ENCODE data around the gene ABL1.

Gene ABL1

GRCh38 chr9:130873966-130874365, 38.9 kb downstream of the ABL1 start:
- no peak for DNase-seq

DNA sequence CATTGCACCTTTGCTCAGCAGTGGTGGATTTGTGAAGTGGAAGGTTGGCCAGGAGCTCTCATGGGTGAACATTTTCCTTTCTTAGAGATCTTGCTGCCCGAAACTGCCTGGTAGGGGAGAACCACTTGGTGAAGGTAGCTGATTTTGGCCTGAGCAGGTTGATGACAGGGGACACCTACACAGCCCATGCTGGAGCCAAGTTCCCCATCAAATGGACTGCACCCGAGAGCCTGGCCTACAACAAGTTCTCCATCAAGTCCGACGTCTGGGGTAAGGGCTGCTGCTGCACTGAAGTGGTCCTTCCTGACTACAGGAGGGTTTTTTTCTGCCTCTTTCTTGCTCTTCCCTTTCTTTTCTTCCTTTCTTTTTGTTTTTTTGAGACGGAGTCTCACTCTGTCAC, 39.7 kb downstream of the ABL1 start:
- no peak for DNase-seq

DNA sequence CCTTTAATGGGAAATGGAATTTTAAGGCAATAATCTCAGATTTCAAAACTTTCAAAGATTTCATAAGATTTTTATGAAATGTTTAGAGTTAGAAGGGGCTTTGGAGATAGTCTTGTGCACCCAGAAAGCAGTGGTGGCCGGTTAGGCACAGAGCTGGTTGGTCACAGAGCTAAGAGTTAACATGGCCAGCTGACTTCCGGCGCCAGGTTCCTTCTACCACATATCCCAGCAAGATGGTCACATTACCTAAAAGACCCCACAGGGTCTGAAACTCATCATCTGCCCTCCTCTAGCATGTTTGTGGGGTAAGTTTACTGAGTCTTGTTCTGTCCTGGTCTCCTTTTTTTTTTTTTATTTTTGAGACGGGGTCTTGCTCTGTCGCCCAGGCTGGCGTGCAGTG, 42.2 kb downstream of the ABL1 start:
- no peak for DNase-seq

DNA sequence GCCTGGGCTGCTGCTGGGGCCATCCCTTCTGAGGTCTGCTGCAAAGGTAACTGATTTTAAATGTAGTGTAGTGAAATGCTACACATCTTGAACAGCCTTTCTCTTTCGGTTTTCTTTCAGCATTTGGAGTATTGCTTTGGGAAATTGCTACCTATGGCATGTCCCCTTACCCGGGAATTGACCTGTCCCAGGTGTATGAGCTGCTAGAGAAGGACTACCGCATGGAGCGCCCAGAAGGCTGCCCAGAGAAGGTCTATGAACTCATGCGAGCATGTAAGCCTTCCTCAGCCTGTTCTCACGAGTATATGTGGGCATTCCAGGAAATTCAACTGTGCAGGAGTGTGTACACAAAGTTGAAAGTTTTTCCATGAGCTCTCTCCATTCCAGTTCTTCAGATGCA, 43.2 kb downstream of the ABL1 start:
- DNase-seq, result no peak

GRCh38 chr9:130879863-130880411, 44.9 kb downstream of the ABL1 start:
- no peak for DNase-seq

GRCh38 chr9:130880599-130881220, 45.7 kb downstream of the ABL1 start:
- DNase-seq, result no peak

DNA sequence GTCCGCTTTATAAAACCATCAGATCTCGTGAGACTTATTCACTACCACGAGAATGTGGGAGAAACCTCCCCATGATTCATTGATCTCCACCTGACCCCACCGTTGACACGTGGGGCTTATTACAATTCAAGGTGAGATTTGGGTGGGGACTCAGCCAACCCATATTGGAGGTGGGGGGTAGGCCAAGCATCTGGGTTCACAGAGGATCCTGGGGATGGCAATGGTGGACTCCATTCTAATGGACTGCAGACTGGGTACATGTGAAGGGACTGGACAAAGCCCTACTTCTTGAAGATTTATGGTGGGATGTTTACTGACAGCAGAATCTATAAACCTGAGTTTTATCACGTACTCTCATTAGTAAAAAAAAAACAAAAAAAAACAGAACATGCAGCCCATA, 46.5 kb downstream of the ABL1 start:
- DNase-seq, result no peak

DNA sequence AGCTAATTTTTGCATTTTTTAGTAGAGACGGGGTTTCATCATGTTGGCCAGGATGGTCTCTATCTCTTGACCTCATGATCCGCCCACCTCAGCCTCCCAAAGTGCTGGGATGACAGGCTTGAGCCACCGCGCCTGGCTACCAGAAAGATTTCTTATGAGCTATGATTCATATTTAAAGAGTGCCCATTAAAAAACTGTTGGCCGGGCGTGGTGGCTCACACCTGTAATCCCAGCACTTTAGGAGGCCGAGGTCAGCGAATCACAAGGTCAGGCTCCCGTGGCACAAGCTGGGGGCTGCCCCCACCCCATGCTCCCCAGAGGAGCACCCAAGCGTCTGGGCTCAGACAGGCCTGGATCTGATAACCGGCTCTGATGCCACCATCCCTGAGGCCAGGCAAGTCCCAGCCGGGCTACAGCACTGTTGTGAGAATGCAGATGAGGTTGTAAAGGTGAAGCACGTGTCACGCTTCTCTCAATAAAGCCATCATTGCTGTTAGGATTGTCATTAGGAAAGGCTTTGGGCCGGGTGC, 47.7 kb downstream of the ABL1 start:
- DNase-seq, result no peak

GRCh38 chr9:130883479-130883878, 48.4 kb downstream of the ABL1 start:
- no peak for DNase-seq

DNA sequence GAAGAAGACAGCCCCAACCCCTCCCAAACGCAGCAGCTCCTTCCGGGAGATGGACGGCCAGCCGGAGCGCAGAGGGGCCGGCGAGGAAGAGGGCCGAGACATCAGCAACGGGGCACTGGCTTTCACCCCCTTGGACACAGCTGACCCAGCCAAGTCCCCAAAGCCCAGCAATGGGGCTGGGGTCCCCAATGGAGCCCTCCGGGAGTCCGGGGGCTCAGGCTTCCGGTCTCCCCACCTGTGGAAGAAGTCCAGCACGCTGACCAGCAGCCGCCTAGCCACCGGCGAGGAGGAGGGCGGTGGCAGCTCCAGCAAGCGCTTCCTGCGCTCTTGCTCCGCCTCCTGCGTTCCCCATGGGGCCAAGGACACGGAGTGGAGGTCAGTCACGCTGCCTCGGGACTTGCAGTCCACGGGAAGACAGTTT, 49.1 kb downstream of the ABL1 start:
- DNase-seq, result no peak

DNA sequence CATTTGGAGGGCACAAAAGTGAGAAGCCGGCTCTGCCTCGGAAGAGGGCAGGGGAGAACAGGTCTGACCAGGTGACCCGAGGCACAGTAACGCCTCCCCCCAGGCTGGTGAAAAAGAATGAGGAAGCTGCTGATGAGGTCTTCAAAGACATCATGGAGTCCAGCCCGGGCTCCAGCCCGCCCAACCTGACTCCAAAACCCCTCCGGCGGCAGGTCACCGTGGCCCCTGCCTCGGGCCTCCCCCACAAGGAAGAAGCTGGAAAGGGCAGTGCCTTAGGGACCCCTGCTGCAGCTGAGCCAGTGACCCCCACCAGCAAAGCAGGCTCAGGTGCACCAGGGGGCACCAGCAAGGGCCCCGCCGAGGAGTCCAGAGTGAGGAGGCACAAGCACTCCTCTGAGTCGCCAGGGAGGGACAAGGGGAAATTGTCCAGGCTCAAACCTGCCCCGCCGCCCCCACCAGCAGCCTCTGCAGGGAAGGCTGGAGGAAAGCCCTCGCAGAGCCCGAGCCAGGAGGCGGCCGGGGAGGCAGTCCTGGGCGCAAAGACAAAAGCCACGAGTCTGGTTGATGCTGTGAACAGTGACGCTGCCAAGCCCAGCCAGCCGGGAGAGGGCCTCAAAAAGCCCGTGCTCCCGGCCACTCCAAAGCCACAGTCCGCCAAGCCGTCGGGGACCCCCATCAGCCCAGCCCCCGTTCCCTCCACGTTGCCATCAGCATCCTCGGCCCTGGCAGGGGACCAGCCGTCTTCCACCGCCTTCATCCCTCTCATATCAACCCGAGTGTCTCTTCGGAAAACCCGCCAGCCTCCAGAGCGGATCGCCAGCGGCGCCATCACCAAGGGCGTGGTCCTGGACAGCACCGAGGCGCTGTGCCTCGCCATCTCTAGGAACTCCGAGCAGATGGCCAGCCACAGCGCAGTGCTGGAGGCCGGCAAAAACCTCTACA, 49.8 kb downstream of the ABL1 start:
- DNase-seq, result no peak

GRCh38 chr9:130885484-130886375, 50.7 kb downstream of the ABL1 start:
- no peak for DNase-seq

GRCh38 chr9:130886981-130887380, 51.9 kb downstream of the ABL1 start:
- DNase-seq, result no peak

DNA sequence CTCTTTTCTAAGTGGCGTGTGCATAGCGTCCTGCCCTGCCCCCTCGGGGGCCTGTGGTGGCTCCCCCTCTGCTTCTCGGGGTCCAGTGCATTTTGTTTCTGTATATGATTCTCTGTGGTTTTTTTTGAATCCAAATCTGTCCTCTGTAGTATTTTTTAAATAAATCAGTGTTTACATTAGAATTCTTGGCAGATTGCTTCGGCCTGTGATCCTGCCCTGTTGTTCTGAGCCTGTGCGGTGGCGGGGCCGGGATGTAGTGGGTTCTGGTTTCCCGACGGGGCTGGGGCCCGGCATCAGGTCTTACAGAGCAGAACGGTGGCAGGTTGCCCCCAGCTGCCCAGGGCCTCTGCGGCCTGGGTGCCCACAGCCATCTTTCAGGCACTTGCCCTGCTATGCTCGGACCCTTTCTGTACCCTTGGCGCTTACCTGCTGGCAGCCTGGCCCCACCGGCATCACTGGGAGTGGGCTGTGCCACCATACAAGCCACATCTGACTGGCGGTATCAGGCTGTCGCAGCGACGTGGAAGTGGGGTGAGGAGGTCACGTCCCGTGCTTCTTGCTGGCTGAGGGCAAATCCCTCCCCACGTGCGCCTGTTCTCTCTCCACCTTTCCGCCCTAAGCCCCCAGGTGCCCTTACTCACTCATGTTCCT, 52.6 kb downstream of the ABL1 start:
- DNase-seq, result no peak

- no peak for DNase-seq
These were observed 53.3 kb downstream of the ABL1 start for GRCh38 chr9:130888146-130888885.

- DNase-seq, result no peak
These were observed 55.1 kb downstream of the ABL1 start for GRCh38 chr9:130890124-130890523.

DNA sequence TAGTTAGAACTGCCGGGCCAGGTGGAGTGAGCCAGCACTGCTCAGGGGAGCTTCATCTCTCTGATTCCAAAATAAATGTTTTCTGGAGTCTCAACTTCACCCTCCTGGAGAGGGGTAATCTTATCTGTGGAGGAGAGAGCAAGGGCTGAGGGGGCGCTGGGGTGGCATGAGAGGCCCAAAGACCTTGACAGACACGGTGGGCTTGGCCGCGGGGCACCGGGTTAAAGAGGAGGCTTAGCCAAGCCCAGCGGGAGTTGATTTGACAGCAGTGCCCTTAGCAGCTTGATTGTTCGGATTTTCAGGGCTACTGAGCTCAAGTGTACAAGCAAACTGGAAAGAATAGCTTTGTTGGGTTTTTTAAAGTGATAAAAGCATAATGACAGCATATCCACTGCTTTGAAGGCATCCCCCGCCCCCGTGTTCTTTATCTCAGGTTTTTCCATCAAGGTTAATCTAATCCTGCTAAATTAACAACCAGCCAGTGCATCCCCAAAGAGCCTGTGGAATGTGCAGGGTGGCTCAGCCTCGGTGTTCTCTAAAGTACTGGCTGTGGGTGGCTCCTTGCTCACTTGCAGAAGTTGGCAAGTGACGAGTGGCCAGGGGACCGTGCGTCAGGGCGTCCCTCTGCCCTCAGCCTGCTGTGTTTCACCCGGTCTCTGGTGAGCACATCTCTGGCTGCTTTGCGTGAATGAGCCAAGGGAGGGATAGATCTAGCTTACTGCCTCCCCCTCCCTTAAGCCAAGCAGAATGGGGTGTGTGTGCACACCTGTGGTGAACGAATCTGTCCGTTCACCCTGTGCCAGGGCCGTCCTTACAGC, 56.0 kb downstream of the ABL1 start:
- no peak for DNase-seq

- no peak for DNase-seq
These were observed 56.8 kb downstream of the ABL1 start for GRCh38 chr9:130891688-130892476.

- no peak for DNase-seq
These were observed 57.6 kb downstream of the ABL1 start for GRCh38 chr9:130892477-130893304.

Data from NCI-H1436 (cell line).